ENCODE results near the gene ARL8B. TPM values are rescaled to one million over a fixed set of nuclear protein-coding genes. Genes with fewer than 3 reads are reported as not detected.
A peak's percentile ranks its signal among the peaks of the same experiment; 100 is the strongest.

The ARL8B gene
- total RNA-seq, 1 donor from 2014 or later = 145 TPM

DNA sequence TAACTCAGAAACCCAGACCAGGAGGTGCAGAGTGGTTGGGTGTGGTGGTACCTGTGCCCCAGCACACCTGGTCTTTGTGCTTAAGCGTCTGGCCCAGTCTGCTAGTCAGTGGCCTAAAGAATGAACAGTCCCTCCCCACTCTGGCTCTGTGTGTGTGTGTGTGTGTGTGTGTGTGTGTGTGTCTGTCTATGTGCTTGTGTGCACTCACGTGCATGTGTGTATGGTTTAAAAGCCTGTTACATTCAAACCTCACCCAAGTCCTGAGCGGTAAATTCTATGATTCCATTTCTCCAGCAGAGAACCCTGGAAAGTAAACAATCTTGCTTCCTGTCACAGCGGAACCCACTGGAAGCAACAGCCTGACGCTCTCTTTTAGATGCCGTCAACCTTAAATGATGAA, 99.6 kb downstream of the ARL8B start:
- FAIRE-seq (no peak), DNase-seq (ENCODE audit: low read depth) (no peak)
- Histone ChIP-seq H3K4me3 (ENCODE audit: low read depth, low read length) (no peak overlapping the region), H3K27me3 (ENCODE audit: control insufficient read depth, insufficient read depth, low read length) (no peaks in the 10 kb centered on the region), H3K36me3 (ENCODE audit: control insufficient read depth, insufficient read depth, low read length) (peaks cover 8% of the 10 kb centered on the region)
- TF ChIP-seq, protein P1, sequence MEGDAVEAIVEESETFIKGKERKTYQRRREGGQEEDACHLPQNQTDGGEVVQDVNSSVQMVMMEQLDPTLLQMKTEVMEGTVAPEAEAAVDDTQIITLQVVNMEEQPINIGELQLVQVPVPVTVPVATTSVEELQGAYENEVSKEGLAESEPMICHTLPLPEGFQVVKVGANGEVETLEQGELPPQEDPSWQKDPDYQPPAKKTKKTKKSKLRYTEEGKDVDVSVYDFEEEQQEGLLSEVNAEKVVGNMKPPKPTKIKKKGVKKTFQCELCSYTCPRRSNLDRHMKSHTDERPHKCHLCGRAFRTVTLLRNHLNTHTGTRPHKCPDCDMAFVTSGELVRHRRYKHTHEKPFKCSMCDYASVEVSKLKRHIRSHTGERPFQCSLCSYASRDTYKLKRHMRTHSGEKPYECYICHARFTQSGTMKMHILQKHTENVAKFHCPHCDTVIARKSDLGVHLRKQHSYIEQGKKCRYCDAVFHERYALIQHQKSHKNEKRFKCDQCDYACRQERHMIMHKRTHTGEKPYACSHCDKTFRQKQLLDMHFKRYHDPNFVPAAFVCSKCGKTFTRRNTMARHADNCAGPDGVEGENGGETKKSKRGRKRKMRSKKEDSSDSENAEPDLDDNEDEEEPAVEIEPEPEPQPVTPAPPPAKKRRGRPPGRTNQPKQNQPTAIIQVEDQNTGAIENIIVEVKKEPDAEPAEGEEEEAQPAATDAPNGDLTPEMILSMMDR (IDR thresholded peaks at IDR 0.05; ENCODE audit: insufficient read depth, low read length, severe bottlenecking) = no peak

GRCh38 chr3:5222283-5223005, 100.4 kb downstream of the ARL8B start:
- H3K4me3 ChIP-seq (ENCODE audit: low read depth, low read length) = no peak overlapping the region
- TF ChIP-seq, protein P1 (IDR thresholded peaks at IDR 0.05; ENCODE audit: insufficient read depth, low read length, severe bottlenecking) = no peak
- no peak for DNase-seq (ENCODE audit: low read depth)
- H3K27me3 ChIP-seq (ENCODE audit: control insufficient read depth, insufficient read depth, low read length) = no peaks in the 10 kb centered on the region
- no peak for FAIRE-seq
- H3K36me3 ChIP-seq (ENCODE audit: control insufficient read depth, insufficient read depth, low read length) = peaks cover 5% of the 10 kb centered on the region

GRCh38 chr3:5226783-5227182, 104.7 kb downstream of the ARL8B start:
- Histone ChIP-seq H3K36me3 (ENCODE audit: control insufficient read depth, insufficient read depth, low read length) (no peaks in the 10 kb centered on the region), H3K4me3 (ENCODE audit: low read depth, low read length) (no peak overlapping the region), H3K27me3 (ENCODE audit: control insufficient read depth, insufficient read depth, low read length) (no peaks in the 10 kb centered on the region)
- TF ChIP-seq, protein P1 (IDR thresholded peaks at IDR 0.05; ENCODE audit: insufficient read depth, low read length, severe bottlenecking) = peak; percentile 14
- DNase-seq (ENCODE audit: low read depth) (peak; percentile 17), FAIRE-seq (no peak)

- TF ChIP-seq, protein P1 (IDR thresholded peaks at IDR 0.05; ENCODE audit: insufficient read depth, low read length, severe bottlenecking) = no peak
- DNase-seq (ENCODE audit: low read depth) = no peak
- H3K27me3 ChIP-seq (ENCODE audit: control insufficient read depth, insufficient read depth, low read length) = no peaks in the 10 kb centered on the region
- no peak overlapping the region for H3K4me3 ChIP-seq (ENCODE audit: low read depth, low read length)
- no peaks in the 10 kb centered on the region for H3K36me3 ChIP-seq (ENCODE audit: control insufficient read depth, insufficient read depth, low read length)
- no peak for FAIRE-seq
Measured at GRCh38 chr3:5227812-5228211, 105.7 kb downstream of the ARL8B start.

- Histone ChIP-seq H3K27me3 (ENCODE audit: control insufficient read depth, insufficient read depth, low read length) (no peaks in the 10 kb centered on the region), H3K36me3 (ENCODE audit: control insufficient read depth, insufficient read depth, low read length) (no peaks in the 10 kb centered on the region), H3K4me3 (ENCODE audit: low read depth, low read length) (no peak overlapping the region)
- peak; percentile 58 for DNase-seq (ENCODE audit: low read depth)
- FAIRE-seq = no peak
- TF ChIP-seq, protein P1 (IDR thresholded peaks at IDR 0.05; ENCODE audit: insufficient read depth, low read length, severe bottlenecking) = no peak
Measured at GRCh38 chr3:5229414-5229813, 107.3 kb downstream of the ARL8B start.

Other genes with a start within 250 kb of the ARL8B start
- 38.5 and 42.9 TPM in 2 replicates for gene BHLHE40, start 142.9 kb upstream of the ARL8B start, total RNA-seq
- 37.6 and 47.2 TPM in 2 replicates for gene EDEM1, start 65.4 kb downstream of the ARL8B start, total RNA-seq

All from bronchial epithelial cell (primary cell).